ENCODE results near the gene DHRS3.
A peak's percentile ranks its signal among the peaks of the same experiment; 100 is the strongest.

The DHRS3 gene

DNA sequence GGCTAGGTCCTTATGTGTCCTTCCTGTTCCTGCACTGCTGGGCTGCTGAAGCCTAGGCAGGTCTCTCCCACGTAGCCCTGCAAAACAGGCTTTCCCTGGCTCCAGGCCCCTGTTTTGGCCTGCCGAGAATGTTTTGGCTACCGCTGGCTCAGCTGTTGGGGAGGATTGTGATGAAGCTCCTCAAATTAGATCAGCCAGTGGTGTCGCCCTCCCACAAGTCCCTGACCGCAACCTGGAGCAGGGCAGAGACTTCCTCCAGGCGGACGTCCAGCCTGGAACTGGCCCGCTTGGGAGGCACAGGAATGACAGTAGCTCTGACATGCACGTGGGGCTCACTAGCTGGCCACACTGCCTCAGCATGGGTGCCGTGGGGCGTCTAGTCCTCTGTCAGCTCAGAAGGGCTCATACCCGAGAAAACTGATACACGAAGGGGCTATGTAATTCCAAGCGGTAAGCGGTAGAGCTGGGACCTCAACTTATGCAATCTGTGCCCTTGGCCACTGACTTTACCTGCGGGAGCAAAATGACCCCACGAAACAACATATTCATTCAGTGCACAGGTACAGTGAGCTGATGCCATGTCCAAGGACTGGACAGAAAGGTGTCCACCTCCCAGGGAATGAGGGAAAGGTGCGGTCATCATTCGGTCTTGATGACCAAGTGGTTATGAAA is 26.6 kb downstream of the DHRS3 start:
- DNase-seq (ENCODE audit: low read depth) = peak; percentile 85
- TF ChIP-seq, protein P1, sequence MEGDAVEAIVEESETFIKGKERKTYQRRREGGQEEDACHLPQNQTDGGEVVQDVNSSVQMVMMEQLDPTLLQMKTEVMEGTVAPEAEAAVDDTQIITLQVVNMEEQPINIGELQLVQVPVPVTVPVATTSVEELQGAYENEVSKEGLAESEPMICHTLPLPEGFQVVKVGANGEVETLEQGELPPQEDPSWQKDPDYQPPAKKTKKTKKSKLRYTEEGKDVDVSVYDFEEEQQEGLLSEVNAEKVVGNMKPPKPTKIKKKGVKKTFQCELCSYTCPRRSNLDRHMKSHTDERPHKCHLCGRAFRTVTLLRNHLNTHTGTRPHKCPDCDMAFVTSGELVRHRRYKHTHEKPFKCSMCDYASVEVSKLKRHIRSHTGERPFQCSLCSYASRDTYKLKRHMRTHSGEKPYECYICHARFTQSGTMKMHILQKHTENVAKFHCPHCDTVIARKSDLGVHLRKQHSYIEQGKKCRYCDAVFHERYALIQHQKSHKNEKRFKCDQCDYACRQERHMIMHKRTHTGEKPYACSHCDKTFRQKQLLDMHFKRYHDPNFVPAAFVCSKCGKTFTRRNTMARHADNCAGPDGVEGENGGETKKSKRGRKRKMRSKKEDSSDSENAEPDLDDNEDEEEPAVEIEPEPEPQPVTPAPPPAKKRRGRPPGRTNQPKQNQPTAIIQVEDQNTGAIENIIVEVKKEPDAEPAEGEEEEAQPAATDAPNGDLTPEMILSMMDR (conservative IDR thresholded peaks at IDR 0.05; ENCODE audit: low read length) = 0 out of 2 replicates have a peak, but pooled peaks have one; percentile 2

DNA sequence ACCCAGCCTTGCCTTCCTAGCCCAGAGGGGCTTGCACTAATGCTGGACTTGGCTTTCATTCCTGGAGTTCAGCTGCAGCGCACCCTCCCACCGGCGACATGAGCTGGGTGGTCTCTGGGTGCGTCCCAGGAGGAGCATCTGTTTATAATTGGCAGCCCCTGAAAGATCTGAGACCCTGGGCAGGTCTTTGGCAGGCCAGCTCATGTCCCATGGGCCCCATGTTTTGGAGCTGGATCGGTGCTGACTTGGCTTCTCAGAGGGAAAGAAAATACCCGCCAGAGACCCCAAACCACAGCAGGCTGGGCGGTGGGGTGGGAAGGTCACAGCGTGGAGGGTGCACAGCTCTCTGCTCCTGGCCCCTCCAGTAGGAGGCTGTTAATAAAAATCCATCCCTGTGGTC is 29.3 kb downstream of the DHRS3 start:
- no peak overlapping the region for H3K4me3 ChIP-seq (ENCODE audit: low read length)
- TF ChIP-seq, protein P1 (conservative IDR thresholded peaks at IDR 0.05; ENCODE audit: low read length) = no peak
- no peak for DNase-seq (ENCODE audit: low read depth)

More for the DNA sequence above, 26.6 kb downstream of the DHRS3 start:
- H3K4me3 ChIP-seq (ENCODE audit: low read length) = no peak overlapping the region

DNA sequence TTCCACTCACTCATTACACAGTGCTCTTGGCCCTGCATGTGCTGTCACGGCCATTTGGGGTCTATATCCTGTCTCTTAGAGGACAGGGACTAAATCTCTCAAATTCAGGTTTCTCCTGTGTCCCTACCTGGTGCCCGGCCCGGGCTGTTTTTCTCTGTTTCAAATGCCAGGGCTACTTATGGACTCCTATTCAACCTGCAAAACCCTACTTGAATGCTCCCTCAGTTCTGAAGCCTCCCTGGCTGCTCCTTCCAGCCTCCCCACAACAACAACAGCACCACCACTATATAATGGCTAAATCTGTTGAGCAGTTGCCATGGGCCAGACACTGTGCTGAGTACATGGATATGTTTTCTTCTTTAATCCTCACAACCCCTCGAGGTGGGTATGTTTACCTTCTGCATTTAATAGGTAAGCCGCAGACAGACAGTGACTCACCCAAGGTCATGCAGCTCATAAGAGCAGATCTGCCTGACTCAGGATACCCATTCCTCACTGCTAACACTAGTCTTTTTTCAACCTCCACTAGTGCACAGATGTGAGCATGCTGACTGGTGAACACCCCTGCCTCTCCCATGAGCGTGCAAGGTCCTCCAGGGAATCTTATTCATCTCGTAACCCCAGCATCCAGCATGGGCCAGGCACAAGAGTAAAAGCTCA is 29.9 kb downstream of the DHRS3 start:
- DNase-seq (ENCODE audit: low read depth) = no peak
- no peak overlapping the region for H3K4me3 ChIP-seq (ENCODE audit: low read length)
- TF ChIP-seq, protein P1 (conservative IDR thresholded peaks at IDR 0.05; ENCODE audit: low read length) = no peak

DNA sequence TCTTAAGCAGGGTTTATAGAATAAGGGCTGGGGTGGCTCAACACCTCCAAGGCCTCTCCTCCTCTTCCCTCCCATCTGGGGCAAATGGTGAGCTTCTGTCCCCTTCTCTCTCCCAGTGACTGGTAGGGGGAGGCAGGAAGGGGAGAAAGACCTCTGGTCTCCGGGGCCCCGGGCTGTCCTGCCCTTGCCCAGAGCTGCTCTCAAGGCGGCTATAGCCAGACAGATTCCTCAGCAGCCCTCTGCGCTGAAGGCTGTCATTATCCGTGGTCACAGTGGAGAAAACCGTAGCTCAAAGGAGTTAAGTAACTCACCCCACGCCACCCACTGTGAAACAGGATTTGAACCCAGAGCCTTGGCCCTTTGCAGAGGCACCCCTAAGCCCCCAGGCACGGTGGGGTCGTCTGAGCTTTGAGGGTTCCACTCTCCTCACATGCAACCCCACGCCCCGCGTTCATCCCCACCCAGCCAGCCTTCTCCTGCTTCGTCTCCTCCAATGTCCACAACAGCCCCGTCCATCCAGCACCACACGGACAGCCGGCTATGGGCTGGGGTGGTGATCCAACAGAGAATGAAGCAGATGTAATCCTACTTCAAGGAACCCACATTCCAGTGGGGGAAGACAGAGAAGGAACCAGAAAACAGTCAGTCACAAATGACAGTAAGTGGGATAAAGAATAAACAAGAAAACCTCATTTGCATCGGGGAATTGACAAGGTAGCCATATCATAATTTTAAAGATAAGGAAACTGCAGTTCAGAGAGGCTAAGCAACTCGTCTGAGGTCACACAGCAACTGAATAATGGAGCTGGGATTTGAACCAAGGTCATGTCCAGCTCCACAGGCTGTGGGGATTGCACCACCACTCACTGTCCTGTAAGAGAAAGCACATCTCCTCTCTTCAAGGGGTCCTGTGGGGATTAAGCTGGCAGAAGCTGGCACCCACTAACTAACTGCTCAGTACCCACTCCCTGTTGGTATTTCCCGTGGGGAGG is 31.8 kb downstream of the DHRS3 start:
- H3K4me3 ChIP-seq (ENCODE audit: low read length) = no peak overlapping the region
- TF ChIP-seq, protein P1 (conservative IDR thresholded peaks at IDR 0.05; ENCODE audit: low read length) = no peak

DNA sequence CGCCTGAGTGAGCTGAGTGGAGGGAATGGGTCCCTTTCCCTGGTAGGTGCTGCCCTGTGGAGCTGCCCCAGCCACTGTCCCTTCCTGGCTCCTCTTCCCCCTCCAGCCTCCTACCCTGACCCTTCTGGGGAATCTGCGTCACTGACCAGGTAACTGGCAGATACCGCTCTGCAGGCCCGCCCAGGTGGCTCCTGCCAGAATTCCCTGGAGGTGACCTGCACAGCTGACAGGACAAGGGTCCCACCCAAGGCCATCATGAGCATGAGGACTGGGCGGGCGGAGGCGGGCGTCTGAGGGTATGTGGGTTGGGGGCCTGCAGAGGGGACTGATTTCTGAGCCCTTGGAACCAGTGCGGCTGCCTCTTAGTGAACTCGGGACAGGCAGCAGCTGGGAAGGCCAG is 32.5 kb downstream of the DHRS3 start:
- no peak for DNase-seq (ENCODE audit: low read depth)
- no peak overlapping the region for H3K4me3 ChIP-seq (ENCODE audit: low read length)
- TF ChIP-seq, protein P1 (conservative IDR thresholded peaks at IDR 0.05; ENCODE audit: low read length) = no peak

More for the DNA sequence above, 31.8 kb downstream of the DHRS3 start:
- no peak for DNase-seq (ENCODE audit: low read depth)

DNA sequence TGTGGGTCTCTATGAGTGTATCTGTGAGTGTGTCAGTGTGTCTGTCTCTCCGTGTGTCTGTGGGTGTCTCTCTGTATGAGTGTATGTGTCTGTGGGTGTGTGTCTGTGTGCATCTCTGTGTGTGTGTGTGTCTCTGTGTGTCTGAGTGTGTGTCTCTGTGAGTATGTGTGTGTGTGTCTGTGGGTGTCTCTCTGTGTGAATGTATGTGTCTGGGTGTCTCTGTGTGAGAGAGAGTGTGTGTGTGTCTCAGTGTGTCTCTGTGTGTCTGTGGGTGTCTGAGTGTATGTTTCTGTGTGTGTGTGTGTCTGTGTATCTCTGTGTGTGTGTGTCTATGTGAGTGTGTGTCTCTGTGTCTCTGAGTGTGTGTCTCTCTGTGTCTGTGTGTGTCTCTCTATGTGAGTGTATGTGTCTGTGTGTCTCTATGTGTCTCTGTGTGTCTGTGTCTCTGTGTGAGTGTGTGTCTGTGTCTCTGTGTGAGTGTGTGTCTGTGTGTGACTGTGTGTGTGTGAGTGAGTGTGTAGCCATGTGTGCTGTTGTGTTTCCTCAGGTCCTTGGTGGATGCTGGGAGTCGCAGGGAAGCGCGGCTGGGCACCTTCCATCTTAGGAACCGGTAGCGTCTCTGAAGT is 33.0 kb downstream of the DHRS3 start:
- DNase-seq (ENCODE audit: low read depth) = no peak
- TF ChIP-seq, protein P1 (conservative IDR thresholded peaks at IDR 0.05; ENCODE audit: low read length) = no peak
- no peak overlapping the region for H3K4me3 ChIP-seq (ENCODE audit: low read length)
